Esophagus muscularis mucosa (tissue), 4 donors: ENCODE results near the gene HOGA1.

Source experiments
- EP300 ChIP-seq: sonication (generic); formaldehyde crosslinking; IDR thresholded peaks from one replicate; pipeline ENCODE4 v1.6.1; 2017; ENCODE audit warnings: antibody characterized with exemption
- POLR2A ChIP-seq: fragments of 450-650 bp; IDR thresholded peaks from one replicate; pipeline ENCODE4 v1.6.1; 2017; ENCODE audit warnings: antibody characterized with exemption, moderate library complexity, mild to moderate bottlenecking, low read depth
- POLR2AphosphoS5 ChIP-seq, 2 donors: sonication (generic); formaldehyde crosslinking; IDR thresholded peaks; one replicate each; pipeline ENCODE4 v1.6.1; 2017; ENCODE audit warnings: antibody characterized with exemption in 2 of 2
- TF ChIP-seq, protein P1 (sequence below), 3 experiments: fragments of 200-600 bp in 2 of 3; fragments of 450-650 bp in 1 of 3; sonication (generic) in 2 of 3; IDR thresholded peaks; one replicate each; pipeline ENCODE4 v1.5.1; 2017 to 2019; ENCODE audit warnings: antibody characterized with exemption in 3 of 3, mild to moderate bottlenecking in 2 of 3, moderate library complexity in 1 of 3

DNA sequence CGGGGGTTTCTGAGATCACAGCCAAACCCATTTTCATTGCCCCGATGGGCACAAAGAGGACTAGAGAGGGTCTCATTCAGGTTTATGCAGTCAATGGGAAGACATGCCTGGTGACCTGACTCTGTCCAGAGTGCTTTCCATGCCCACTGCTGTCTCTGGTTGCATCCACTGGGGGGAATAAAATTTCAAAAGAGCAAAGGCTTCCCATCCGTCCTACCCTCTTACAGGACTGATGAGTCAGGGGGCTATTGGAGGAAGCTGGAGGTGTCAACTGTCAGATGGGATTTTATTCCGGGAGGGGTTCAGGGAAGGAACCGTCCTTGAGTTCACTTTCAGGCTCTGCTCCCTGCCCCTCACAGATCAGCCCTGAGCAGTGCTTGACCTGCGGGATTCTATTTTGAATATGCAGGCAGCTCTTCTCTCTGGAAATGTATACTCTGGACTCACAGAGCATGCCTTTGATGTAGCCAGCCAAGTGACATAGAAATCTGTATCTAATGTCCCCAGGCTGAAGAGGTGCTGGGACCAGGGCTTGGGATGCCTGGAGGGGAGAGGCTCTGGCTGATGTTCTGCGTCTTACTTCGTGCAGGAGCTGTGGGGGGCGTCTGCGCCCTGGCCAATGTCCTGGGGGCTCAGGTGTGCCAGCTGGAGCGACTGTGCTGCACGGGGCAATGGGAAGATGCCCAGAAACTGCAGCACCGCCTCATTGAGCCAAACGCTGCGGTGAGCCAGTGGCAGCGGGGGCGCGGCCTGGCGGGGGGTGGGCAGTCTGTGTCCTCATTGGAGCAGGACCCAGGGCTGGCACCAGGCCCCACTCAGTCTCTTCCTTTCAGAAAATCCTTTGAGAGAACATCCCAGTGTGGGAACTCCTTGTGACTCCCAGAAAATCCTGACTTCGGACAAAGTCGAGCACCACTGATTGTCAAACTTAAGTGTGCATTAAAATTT, 17.4 kb downstream of the HOGA1 start:
- TF ChIP-seq EP300 = no peak
- TF ChIP-seq POLR2AphosphoS5 (IDR thresholded peaks at IDR 0.05) = no peak
- TF ChIP-seq, protein P1, sequence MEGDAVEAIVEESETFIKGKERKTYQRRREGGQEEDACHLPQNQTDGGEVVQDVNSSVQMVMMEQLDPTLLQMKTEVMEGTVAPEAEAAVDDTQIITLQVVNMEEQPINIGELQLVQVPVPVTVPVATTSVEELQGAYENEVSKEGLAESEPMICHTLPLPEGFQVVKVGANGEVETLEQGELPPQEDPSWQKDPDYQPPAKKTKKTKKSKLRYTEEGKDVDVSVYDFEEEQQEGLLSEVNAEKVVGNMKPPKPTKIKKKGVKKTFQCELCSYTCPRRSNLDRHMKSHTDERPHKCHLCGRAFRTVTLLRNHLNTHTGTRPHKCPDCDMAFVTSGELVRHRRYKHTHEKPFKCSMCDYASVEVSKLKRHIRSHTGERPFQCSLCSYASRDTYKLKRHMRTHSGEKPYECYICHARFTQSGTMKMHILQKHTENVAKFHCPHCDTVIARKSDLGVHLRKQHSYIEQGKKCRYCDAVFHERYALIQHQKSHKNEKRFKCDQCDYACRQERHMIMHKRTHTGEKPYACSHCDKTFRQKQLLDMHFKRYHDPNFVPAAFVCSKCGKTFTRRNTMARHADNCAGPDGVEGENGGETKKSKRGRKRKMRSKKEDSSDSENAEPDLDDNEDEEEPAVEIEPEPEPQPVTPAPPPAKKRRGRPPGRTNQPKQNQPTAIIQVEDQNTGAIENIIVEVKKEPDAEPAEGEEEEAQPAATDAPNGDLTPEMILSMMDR (IDR thresholded peaks at IDR 0.05) = no peak
- TF ChIP-seq POLR2A = no peak
